ENCODE measurements around the gene MRPL51.

MRPL51 gene

DNA sequence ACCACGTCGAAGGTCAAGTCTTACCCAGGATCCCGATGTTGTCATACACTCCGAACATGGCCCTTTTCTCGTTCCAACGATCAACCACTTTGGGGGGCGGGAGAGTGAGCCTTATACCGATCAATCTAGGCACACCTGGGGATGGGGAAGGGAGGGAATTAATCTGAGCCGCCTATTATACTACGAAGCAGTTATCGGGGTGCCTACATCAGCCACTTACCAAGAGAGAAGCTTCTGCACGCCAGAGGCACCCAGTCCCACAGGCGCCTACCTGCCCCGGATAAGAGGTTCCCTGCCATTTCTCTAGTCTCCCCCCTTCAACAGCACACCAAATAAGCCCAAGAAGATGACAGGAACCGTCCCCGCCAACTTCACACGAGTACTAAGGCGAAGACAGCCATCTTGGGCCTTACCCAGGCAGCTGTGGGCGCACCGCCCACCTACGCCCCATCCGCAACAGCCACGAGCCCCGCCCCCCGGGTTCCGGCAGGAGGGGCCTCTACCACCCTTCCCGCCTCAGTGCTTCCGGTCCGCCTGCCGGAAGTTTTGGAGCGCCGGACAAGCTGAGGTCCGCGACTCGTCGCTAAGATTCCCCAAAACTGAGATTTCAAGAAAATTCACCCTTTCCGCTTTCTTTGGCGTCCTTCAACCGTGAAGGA lies at the start of gene MRPL51:
MRPL51 (minus strand) TSS at position 425 of the 659 bp plus-strand sequence; CDS start at position 299, 126 bp downstream.
- TF ChIP-seq, protein P1, sequence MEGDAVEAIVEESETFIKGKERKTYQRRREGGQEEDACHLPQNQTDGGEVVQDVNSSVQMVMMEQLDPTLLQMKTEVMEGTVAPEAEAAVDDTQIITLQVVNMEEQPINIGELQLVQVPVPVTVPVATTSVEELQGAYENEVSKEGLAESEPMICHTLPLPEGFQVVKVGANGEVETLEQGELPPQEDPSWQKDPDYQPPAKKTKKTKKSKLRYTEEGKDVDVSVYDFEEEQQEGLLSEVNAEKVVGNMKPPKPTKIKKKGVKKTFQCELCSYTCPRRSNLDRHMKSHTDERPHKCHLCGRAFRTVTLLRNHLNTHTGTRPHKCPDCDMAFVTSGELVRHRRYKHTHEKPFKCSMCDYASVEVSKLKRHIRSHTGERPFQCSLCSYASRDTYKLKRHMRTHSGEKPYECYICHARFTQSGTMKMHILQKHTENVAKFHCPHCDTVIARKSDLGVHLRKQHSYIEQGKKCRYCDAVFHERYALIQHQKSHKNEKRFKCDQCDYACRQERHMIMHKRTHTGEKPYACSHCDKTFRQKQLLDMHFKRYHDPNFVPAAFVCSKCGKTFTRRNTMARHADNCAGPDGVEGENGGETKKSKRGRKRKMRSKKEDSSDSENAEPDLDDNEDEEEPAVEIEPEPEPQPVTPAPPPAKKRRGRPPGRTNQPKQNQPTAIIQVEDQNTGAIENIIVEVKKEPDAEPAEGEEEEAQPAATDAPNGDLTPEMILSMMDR (conservative IDR thresholded peaks at IDR 0.05; ENCODE audit: low read length) = no peak
- H3K4me3 ChIP-seq (ENCODE audit: low read length) = peak within 1 kb of the TSS; percentile 90
- DNase-seq (ENCODE audit: low read depth) = peak; percentile 94

DNA sequence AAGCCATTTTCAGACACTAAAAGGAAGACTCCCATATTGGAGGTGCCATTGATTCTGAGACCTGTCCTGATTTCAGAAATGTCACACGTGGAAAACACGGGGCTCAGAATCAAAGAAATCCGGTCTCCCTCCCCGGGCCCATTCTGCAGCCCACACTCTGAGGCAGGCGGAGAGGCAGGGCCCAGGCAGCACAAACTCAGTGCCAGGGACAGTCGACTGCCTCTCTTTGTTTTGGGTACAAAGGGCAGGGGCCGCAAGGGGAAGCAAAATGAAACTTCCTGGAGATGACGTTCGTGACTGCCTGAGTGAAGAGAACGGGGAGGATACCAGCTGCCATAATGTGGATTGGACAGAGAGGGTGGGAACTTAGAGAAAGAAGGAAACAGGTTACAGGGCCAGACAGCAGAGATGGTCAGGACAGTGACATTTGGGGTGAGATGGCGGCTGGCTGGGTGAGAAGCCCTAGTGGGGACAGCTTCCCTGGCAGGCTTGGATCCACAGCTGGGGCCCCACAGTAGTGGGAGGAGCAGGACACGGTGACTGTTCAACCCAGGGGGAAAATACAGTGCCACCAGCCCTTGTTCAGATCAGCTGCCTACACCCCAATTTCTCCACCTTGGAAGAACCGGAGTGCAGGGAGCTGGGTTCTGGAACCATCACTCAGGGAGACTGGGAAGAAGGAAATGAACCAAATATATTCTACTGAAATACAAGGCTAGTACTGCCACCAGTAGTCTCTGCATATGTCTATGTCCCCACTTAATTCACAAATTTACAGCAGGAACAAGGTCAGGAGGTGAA lies 49.3 kb upstream of the MRPL51 start:
- no peak overlapping the region for H3K4me3 ChIP-seq (ENCODE audit: low read length)
- TF ChIP-seq, protein P1 (conservative IDR thresholded peaks at IDR 0.05; ENCODE audit: low read length) = no peak
- no peak for DNase-seq (ENCODE audit: low read depth)

DNA sequence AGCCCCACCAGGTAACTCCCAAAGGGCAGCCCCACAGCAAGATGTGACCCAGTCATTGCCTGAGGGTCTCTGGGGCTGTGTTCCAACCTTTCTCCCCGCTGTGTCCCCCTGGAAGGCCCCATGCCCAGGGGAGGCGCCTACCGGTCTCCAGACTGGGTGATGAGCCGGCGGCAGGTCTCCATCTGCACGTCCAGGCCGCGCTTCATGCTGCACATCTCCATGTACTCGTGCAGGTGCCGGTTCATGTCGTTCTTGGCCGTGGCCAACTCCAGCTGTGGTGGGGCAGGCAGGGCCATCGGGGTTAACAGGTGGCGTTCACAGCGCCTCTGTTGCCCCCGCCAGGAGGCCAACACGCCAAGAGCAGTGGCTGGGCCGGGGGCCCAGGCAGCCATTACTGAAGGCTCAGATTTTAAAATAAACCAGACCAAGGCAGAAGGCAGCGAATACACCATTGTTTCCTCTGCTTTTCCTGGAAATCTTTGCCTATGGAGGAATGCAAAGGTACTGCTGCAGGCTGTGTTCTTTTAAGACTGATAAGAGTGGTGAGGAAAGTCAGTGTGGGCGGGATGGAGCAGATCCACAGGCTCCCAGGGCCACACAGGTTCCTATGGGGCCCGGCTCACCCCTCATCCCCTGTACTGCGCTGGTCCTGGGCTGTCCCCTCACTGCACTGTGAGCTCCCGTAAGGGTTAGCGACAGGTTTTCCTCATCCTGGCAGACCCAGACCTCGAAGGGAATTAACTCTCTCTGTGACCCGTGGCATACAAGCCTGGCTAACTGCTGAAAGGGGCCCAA lies 48.5 kb upstream of the MRPL51 start:
- no peak for DNase-seq (ENCODE audit: low read depth)
- TF ChIP-seq, protein P1 (conservative IDR thresholded peaks at IDR 0.05; ENCODE audit: low read length) = no peak
- H3K4me3 ChIP-seq (ENCODE audit: low read length) = no peak overlapping the region

- TF ChIP-seq, protein P1 (conservative IDR thresholded peaks at IDR 0.05; ENCODE audit: low read length) = no peak
- DNase-seq (ENCODE audit: low read depth) = peak; percentile 97
- H3K4me3 ChIP-seq (ENCODE audit: low read length) = peak overlapping the region; percentile 17; the same call in 1 of the 2 replicates
Measured at GRCh38 chr12:6540181-6540877, 47.3 kb upstream of the MRPL51 start.

- DNase-seq (ENCODE audit: low read depth) = no peak
- TF ChIP-seq, protein P1 (conservative IDR thresholded peaks at IDR 0.05; ENCODE audit: low read length) = no peak
- no peak overlapping the region; the same call in 1 of the 2 replicates for H3K4me3 ChIP-seq (ENCODE audit: low read length)
Measured at GRCh38 chr12:6539707-6540134, 46.7 kb upstream of the MRPL51 start.

- no peak overlapping the region for H3K4me3 ChIP-seq (ENCODE audit: low read length)
- TF ChIP-seq, protein P1 (conservative IDR thresholded peaks at IDR 0.05; ENCODE audit: low read length) = no peak
- DNase-seq (ENCODE audit: low read depth) = no peak
Measured at GRCh38 chr12:6539314-6539682, 46.2 kb upstream of the MRPL51 start.
